Smooth muscle cell (in vitro differentiated cells): Measurements from ENCODE around the gene NAA10. TPM values are rescaled to one million over a fixed set of nuclear protein-coding genes. Genes with fewer than 3 reads are reported as not detected.

Experiments used
- DNase-seq: peaks from one replicate; lab custom pipeline; 2025; ENCODE audit not compliant: unreplicated experiment; lab: John Stamatoyannopoulos, UW
- H2AFZ ChIP-seq: fragments of 200-600 bp; sonication (generic); 2 replicates; pipeline ENCODE4 v1.6.0; 2016; ENCODE audit warnings: antibody characterized with exemption, low read depth, mild to moderate bottlenecking
- H3F3A ChIP-seq: fragments of 200-600 bp; sonication (generic); 2 replicates; pipeline ENCODE4 v1.6.0; 2017; ENCODE audit warnings: antibody characterized with exemption, low read depth
- H3K27ac ChIP-seq: fragments of 200-600 bp; sonication (generic); 2 replicates; pipeline ENCODE4 v1.5.1; 2016; ENCODE audit warnings: low read depth, mild to moderate bottlenecking
- H3K27me3 ChIP-seq: fragments of 200-600 bp; sonication (generic); 2 replicates; pipeline ENCODE4 v1.6.1; 2016; ENCODE audit warnings: low read depth, mild to moderate bottlenecking
- H3K36me3 ChIP-seq: fragments of 200-600 bp; sonication (generic); 2 replicates; pipeline ENCODE4 v1.5.1; 2016; ENCODE audit warnings: low read depth
- H3K4me1 ChIP-seq: fragments of 200-600 bp; sonication (generic); 2 replicates; pipeline ENCODE4 v1.5.1; 2016; ENCODE audit warnings: low read depth
- H3K4me2 ChIP-seq: fragments of 200-600 bp; sonication (generic); 2 replicates; pipeline ENCODE4 v1.6.0; 2016; ENCODE audit warnings: mild to moderate bottlenecking
- H3K4me3 ChIP-seq: fragments of 200-600 bp; sonication (generic); 2 replicates; pipeline ENCODE4 v1.5.1; 2016; ENCODE audit warnings: mild to moderate bottlenecking
- H3K79me2 ChIP-seq: fragments of 200-600 bp; sonication (generic); 2 replicates; pipeline ENCODE4 v1.6.0; 2016; ENCODE audit warnings: low read depth, mild to moderate bottlenecking
- H3K9ac ChIP-seq: fragments of 200-600 bp; sonication (generic); 2 replicates; pipeline ENCODE4 v1.6.0; 2016; ENCODE audit warnings: low read depth
- H3K9me3 ChIP-seq: fragments of 200-600 bp; sonication (generic); replicated peaks from 2 replicates; pipeline ENCODE4 v1.5.1; 2016; ENCODE audit warnings: low read depth
- H4K20me1 ChIP-seq: fragments of 200-600 bp; sonication (generic); 2 replicates; pipeline ENCODE4 v1.6.0; 2016; ENCODE audit warnings: low read depth
- CTCF ChIP-seq: fragments of 200-600 bp; sonication (generic); IDR thresholded peaks from 2 replicates; pipeline ENCODE4 v1.5.1; 2017; ENCODE audit warnings: borderline replicate concordance, mild to moderate bottlenecking, antibody characterized with exemption; ENCODE audit not compliant: insufficient read depth, poor library complexity, severe bottlenecking
- WGBS: methylation state at CpG from one replicate; pipeline ENCODE4 v1.1.7; 2016; ENCODE audit warnings: low lambda C conversion rate; 5-methylcytosine and 5-hydroxymethylcytosine counted together
- polyA plus RNA-seq: library from polyadenylated mRNA; unstranded; fragments of >200 nt; fragmentation: Nextera tagmentation; extraction: Ambion mirVana; gene quantifications from 2 replicates; pipeline ENCODE4 v1.2.1, GENCODE V29; 2016
- total RNA-seq: library from RNA; depleted of rRNA; stranded (reverse); fragments of >200 nt; gene quantifications from 2 replicates; pipeline ENCODE4 v1.2.3, GENCODE V29; 2014

Gene NAA10
- total and polyA plus RNA-seq, 2 experiments from 2014 or later: 81.2 to 124 TPM

GRCh38 chrX:153885968-153886903, 48.6 kb downstream of the NAA10 start, which contains the start of gene L1CAM:
TSS of gene L1CAM (minus strand) at chrX:153886173. CDS start at chrX:153875836, 10,337 bp downstream.
- Histone ChIP-seq H3K4me1 (peaks cover 15% of the 10 kb centered on the region), H3K9me3 (no peaks in the 10 kb centered on the region), H3K4me3 (peak within 1 kb of the TSS; percentile 35), H3K36me3 (no peaks in the 10 kb centered on the region), H3F3A (no peaks in the 10 kb centered on the region), H2AFZ (no peak within 1 kb of the TSS), H3K9ac (no peak within 1 kb of the TSS), H3K27ac (no peak within 1 kb of the TSS), H4K20me1 (no peaks in the 10 kb centered on the region), H3K4me2 (peak within 1 kb of the TSS; percentile 80), H3K79me2 (no peaks in the 10 kb centered on the region), H3K27me3 (no peaks in the 10 kb centered on the region)
- WGBS: 42% methylated on average over 34 of the region's 94 CpGs
- no peak for TF ChIP-seq CTCF
- no peak for DNase-seq

- DNase-seq: no peak
- H2AFZ ChIP-seq: no peak overlapping the region
- H3K36me3 ChIP-seq: no peaks in the 10 kb centered on the region
- no peaks in the 10 kb centered on the region for H3K27me3 ChIP-seq
- H3K4me2 ChIP-seq: peak overlapping the region; percentile 80
- H4K20me1 ChIP-seq: no peaks in the 10 kb centered on the region
- no peak overlapping the region for H3K9ac ChIP-seq
- H3K4me1 ChIP-seq: peaks cover 15% of the 10 kb centered on the region
- TF ChIP-seq CTCF: no peak
- H3K27ac ChIP-seq: no peak overlapping the region
- H3K9me3 ChIP-seq: no peaks in the 10 kb centered on the region
- 68% methylated on average over 19 of the region's 32 CpGs for WGBS
- peak overlapping the region; percentile 35 for H3K4me3 ChIP-seq
- no peaks in the 10 kb centered on the region for H3K79me2 ChIP-seq
- no peaks in the 10 kb centered on the region for H3F3A ChIP-seq
These were observed 49.5 kb downstream of the NAA10 start for GRCh38 chrX:153885208-153885787.

GRCh38 chrX:153884590-153884989, 50.2 kb downstream of the NAA10 start:
- Histone ChIP-seq H3K4me3 (no peak overlapping the region), H3K4me1 (peaks cover 15% of the 10 kb centered on the region), H3K79me2 (no peaks in the 10 kb centered on the region), H4K20me1 (peaks cover 5% of the 10 kb centered on the region), H2AFZ (no peak overlapping the region), H3F3A (no peaks in the 10 kb centered on the region), H3K27ac (no peak overlapping the region), H3K4me2 (peak overlapping the region; percentile 80), H3K36me3 (no peaks in the 10 kb centered on the region), H3K9ac (no peak overlapping the region), H3K27me3 (no peaks in the 10 kb centered on the region), H3K9me3 (no peaks in the 10 kb centered on the region)
- no peak for DNase-seq
- 69% methylated on average over 6 of the region's 6 CpGs for WGBS
- no peak for TF ChIP-seq CTCF
